ENCODE results near the gene TMEM163. TPM values are rescaled to one million over a fixed set of nuclear protein-coding genes. Genes with fewer than 3 reads are reported as not detected.

The TMEM163 gene
- total and polyA plus RNA-seq, 3 experiments from 2014 or later, result 0.45 TPM; not detected in 2

GRCh38 chr2:134675314-134675713 is 43.5 kb downstream of the TMEM163 start:
- Histone ChIP-seq H3K27me3 (ENCODE audit: insufficient read depth, low read length, poor library complexity, severe bottlenecking) (no peaks in the 10 kb centered on the region), H3K36me3 (ENCODE audit: insufficient read depth, low read length) (no peaks in the 10 kb centered on the region), H3K4me3 (ENCODE audit: low read length) (no peak overlapping the region), H3K9me3 (ENCODE audit: low read length) (no peaks in the 10 kb centered on the region), H3K4me1 (ENCODE audit: insufficient read depth, low read length) (peaks cover 60% of the 10 kb centered on the region), H3K27ac (ENCODE audit: low read depth, low read length) (no peak overlapping the region)
- POLR2A ChIA-PET, result no interaction called here
- no peak for DNase-seq
- H3K9me3 Mint-ChIP-seq, result no peaks in the 10 kb centered on the region
- peaks cover 75 to 84% (median 75%) of the 10 kb centered on the region in 3 donors for H3K4me1 Mint-ChIP-seq
- peak overlapping the region in 1 of 8 donors; percentile 47 for H3K27ac Mint-ChIP-seq
- H3K4me3 Mint-ChIP-seq, result no peak overlapping the region
- no peaks in the 10 kb centered on the region for H3K27me3 Mint-ChIP-seq
- CTCF ChIA-PET, result no interaction called here
- H3K36me3 Mint-ChIP-seq, result peaks cover 0 to 3% (median 0%) of the 10 kb centered on the region in 3 donors

GRCh38 chr2:134674687-134675086 is 44.1 kb downstream of the TMEM163 start:
- DNase-seq, result no peak
- no peaks in the 10 kb centered on the region for H3K27me3 Mint-ChIP-seq
- Histone ChIP-seq H3K9me3 (ENCODE audit: low read length) (no peaks in the 10 kb centered on the region), H3K4me1 (ENCODE audit: insufficient read depth, low read length) (peaks cover 60% of the 10 kb centered on the region), H3K27ac (ENCODE audit: low read depth, low read length) (no peak overlapping the region), H3K27me3 (ENCODE audit: insufficient read depth, low read length, poor library complexity, severe bottlenecking) (no peaks in the 10 kb centered on the region), H3K4me3 (ENCODE audit: low read length) (no peak overlapping the region), H3K36me3 (ENCODE audit: insufficient read depth, low read length) (no peaks in the 10 kb centered on the region)
- H3K36me3 Mint-ChIP-seq, result peaks cover 0 to 3% (median 0%) of the 10 kb centered on the region in 3 donors
- H3K9me3 Mint-ChIP-seq, result no peaks in the 10 kb centered on the region
- POLR2A ChIA-PET, result no interaction called here
- H3K4me1 Mint-ChIP-seq, result peaks cover 77 to 85% (median 78%) of the 10 kb centered on the region in 3 donors
- H3K4me3 Mint-ChIP-seq, result no peak overlapping the region
- CTCF ChIA-PET, result no interaction called here
- peak overlapping the region in 2 of 8 donors; percentile 9 to 17 for H3K27ac Mint-ChIP-seq

GRCh38 chr2:134671513-134671912 is 47.3 kb downstream of the TMEM163 start:
- Mint-ChIP-seq H3K4me1 (peaks cover 77 to 88% (median 78%) of the 10 kb centered on the region in 3 donors), H3K27me3 (no peaks in the 10 kb centered on the region), H3K27ac (peak overlapping the region; percentile 76 to 100 (median 96)), H3K4me3 (peak overlapping the region; percentile 59 to 80 (median 65)), H3K36me3 (peaks cover 0 to 3% (median 0%) of the 10 kb centered on the region in 3 donors), H3K9me3 (no peaks in the 10 kb centered on the region)
- Histone ChIP-seq H3K36me3 (ENCODE audit: insufficient read depth, low read length) (no peaks in the 10 kb centered on the region), H3K9me3 (ENCODE audit: low read length) (no peaks in the 10 kb centered on the region), H3K27me3 (ENCODE audit: insufficient read depth, low read length, poor library complexity, severe bottlenecking) (no peaks in the 10 kb centered on the region), H3K4me3 (ENCODE audit: low read length) (peak overlapping the region; percentile 48), H3K4me1 (ENCODE audit: insufficient read depth, low read length) (peaks cover 60% of the 10 kb centered on the region), H3K27ac (ENCODE audit: low read depth, low read length) (peak overlapping the region; percentile 57)
- ChIA-PET CTCF (interaction anchor here (1.1 to 2.2 kb wide), 3 partner anchors 12 to 246 kb away, joined by 3 to 13 read pairs (median 3); no protein-coding TSS in a partner anchor), POLR2A (interaction anchor here (0.5 to 2.0 kb wide), 3 partner anchors 8 to 42 kb away, joined by 3 to 8 read pairs (median 4); no protein-coding TSS in a partner anchor)
- DNase-seq, result peak in 1 of 5 donors; percentile 44

- Mint-ChIP-seq H3K4me3 (peak overlapping the region; percentile 31 to 80 (median 65)), H3K9me3 (no peaks in the 10 kb centered on the region), H3K4me1 (peaks cover 77 to 88% (median 81%) of the 10 kb centered on the region in 3 donors), H3K27me3 (peaks cover 0 to 2% of the 10 kb centered on the region in 2 donors), H3K27ac (peak overlapping the region; percentile 76 to 100 (median 96)), H3K36me3 (peaks cover 0 to 3% (median 0%) of the 10 kb centered on the region in 3 donors)
- CTCF ChIA-PET, result interaction anchor here (1.0 to 2.2 kb wide), 5 partner anchors 9 to 246 kb away, joined by 3 to 13 read pairs (median 4); no protein-coding TSS in a partner anchor
- Histone ChIP-seq H3K9me3 (ENCODE audit: low read length) (no peaks in the 10 kb centered on the region), H3K4me1 (ENCODE audit: insufficient read depth, low read length) (peaks cover 63% of the 10 kb centered on the region), H3K27me3 (ENCODE audit: insufficient read depth, low read length, poor library complexity, severe bottlenecking) (no peaks in the 10 kb centered on the region), H3K27ac (ENCODE audit: low read depth, low read length) (peak overlapping the region; percentile 57), H3K4me3 (ENCODE audit: low read length) (peak overlapping the region; percentile 48), H3K36me3 (ENCODE audit: insufficient read depth, low read length) (no peaks in the 10 kb centered on the region)
- POLR2A ChIA-PET, result interaction anchor here (2.0 kb wide), 1 partner anchor 8 kb away, joined by 8 read pairs; no protein-coding TSS in a partner anchor
- no peak for DNase-seq
Measured at GRCh38 chr2:134670955-134671354, 47.8 kb downstream of the TMEM163 start.

GRCh38 chr2:134669731-134670669 is 48.8 kb downstream of the TMEM163 start:
- H3K9me3 Mint-ChIP-seq, result no peaks in the 10 kb centered on the region
- ChIA-PET CTCF (interaction anchor here (1.0 to 2.2 kb wide), 8 partner anchors 7 to 247 kb away, joined by 3 to 13 read pairs (median 4); no protein-coding TSS in a partner anchor), POLR2A (interaction anchor here (1.0 to 2.0 kb wide), 3 partner anchors 9 to 1073 kb away, joined by 3 to 8 read pairs (median 8); no protein-coding TSS in a partner anchor)
- H3K27me3 ChIP-seq (ENCODE audit: insufficient read depth, low read length, poor library complexity, severe bottlenecking), result no peaks in the 10 kb centered on the region
- peak; percentile 45 to 92 (median 87) for DNase-seq
- peaks cover 69% of the 10 kb centered on the region for H3K4me1 ChIP-seq (ENCODE audit: insufficient read depth, low read length)
- H3K27ac ChIP-seq (ENCODE audit: low read depth, low read length), result peak overlapping the region; percentile 57
- H3K27me3 Mint-ChIP-seq, result peaks cover 0 to 2% of the 10 kb centered on the region in 2 donors
- H3K4me3 Mint-ChIP-seq, result peak overlapping the region; percentile 54 to 80 (median 65)
- peaks cover 86 to 96% (median 86%) of the 10 kb centered on the region in 3 donors for H3K4me1 Mint-ChIP-seq
- H3K27ac Mint-ChIP-seq, result peak overlapping the region; percentile 76 to 100 (median 96)
- no peaks in the 10 kb centered on the region for H3K36me3 ChIP-seq (ENCODE audit: insufficient read depth, low read length)
- peaks cover 0 to 3% (median 0%) of the 10 kb centered on the region in 3 donors for H3K36me3 Mint-ChIP-seq
- no peaks in the 10 kb centered on the region for H3K9me3 ChIP-seq (ENCODE audit: low read length)
- H3K4me3 ChIP-seq (ENCODE audit: low read length), result peak overlapping the region; percentile 42

- Mint-ChIP-seq H3K36me3 (peaks cover 0 to under 1% (median 0%) of the 10 kb centered on the region in 3 donors), H3K4me3 (peak overlapping the region; percentile 54 to 80 (median 65)), H3K27ac (peak overlapping the region; percentile 76 to 100 (median 96)), H3K4me1 (peaks cover 85 to 100% (median 92%) of the 10 kb centered on the region in 3 donors), H3K9me3 (no peaks in the 10 kb centered on the region), H3K27me3 (peaks cover 2 to 3% of the 10 kb centered on the region in 2 donors)
- no peaks in the 10 kb centered on the region for H3K36me3 ChIP-seq (ENCODE audit: insufficient read depth, low read length)
- H3K4me1 ChIP-seq (ENCODE audit: insufficient read depth, low read length), result peaks cover 69% of the 10 kb centered on the region
- H3K9me3 ChIP-seq (ENCODE audit: low read length), result no peaks in the 10 kb centered on the region
- peak; percentile 27 to 95 (median 84) for DNase-seq
- ChIA-PET POLR2A (interaction anchor here (0.5 to 1.3 kb wide), 4 partner anchors 11 to 250 kb away, joined by 3 to 8 read pairs (median 4); partner anchors contain the start of genes CCNT2 and TMEM163), CTCF (interaction anchor here (1.2 to 1.4 kb wide), 5 partner anchors 8 to 48 kb away, joined by 3 to 5 read pairs (median 5); no protein-coding TSS in a partner anchor)
- peak overlapping the region; percentile 42 for H3K4me3 ChIP-seq (ENCODE audit: low read length)
- H3K27ac ChIP-seq (ENCODE audit: low read depth, low read length), result peak overlapping the region; percentile 26
- H3K27me3 ChIP-seq (ENCODE audit: insufficient read depth, low read length, poor library complexity, severe bottlenecking), result no peaks in the 10 kb centered on the region
Measured at GRCh38 chr2:134668821-134669220, 50.0 kb downstream of the TMEM163 start.

- no peaks in the 10 kb centered on the region for H3K27me3 ChIP-seq (ENCODE audit: insufficient read depth, low read length, poor library complexity, severe bottlenecking)
- no peaks in the 10 kb centered on the region for H3K36me3 Mint-ChIP-seq
- H3K27ac Mint-ChIP-seq, result peak overlapping the region; percentile 15 to 98 (median 81)
- H3K27ac ChIP-seq (ENCODE audit: low read depth, low read length), result no peak overlapping the region
- peaks cover 69% of the 10 kb centered on the region for H3K4me1 ChIP-seq (ENCODE audit: insufficient read depth, low read length)
- peaks cover 4 to 5% of the 10 kb centered on the region in 2 donors for H3K27me3 Mint-ChIP-seq
- peaks cover 80 to 88% (median 86%) of the 10 kb centered on the region in 3 donors for H3K4me1 Mint-ChIP-seq
- ChIA-PET POLR2A (no interaction called here), CTCF (no interaction called here)
- DNase-seq, result no peak
- H3K4me3 Mint-ChIP-seq, result peak overlapping the region in 4 of 7 donors; percentile 34 to 70 (median 54)
- H3K36me3 ChIP-seq (ENCODE audit: insufficient read depth, low read length), result no peaks in the 10 kb centered on the region
- H3K9me3 Mint-ChIP-seq, result no peaks in the 10 kb centered on the region
- H3K9me3 ChIP-seq (ENCODE audit: low read length), result no peaks in the 10 kb centered on the region
- no peak overlapping the region for H3K4me3 ChIP-seq (ENCODE audit: low read length)
Measured at GRCh38 chr2:134667541-134667940, 51.3 kb downstream of the TMEM163 start.
